Peyer's patch (tissue), 4 donors: ENCODE measurements around the gene DUT. TPM values are rescaled to one million over a fixed set of nuclear protein-coding genes. Genes with fewer than 3 reads are reported as not detected.

Experiments used
- DNase-seq, 3 donors: peaks; one replicate each; pipeline ENCODE4 v3.0.0-alpha.2; 2017 to 2019
- H3K27ac ChIP-seq, 4 donors: fragments of 200-600 bp; sonication (generic); one replicate each; pipeline ENCODE4 v1.5.1; 2016 to 2019
- H3K27me3 ChIP-seq, 2 donors: fragments of 200-600 bp; sonication (generic); one replicate each; pipeline ENCODE4 v1.5.1; 2019
- H3K36me3 ChIP-seq, 3 donors: fragments of 200-600 bp; sonication (generic); one replicate each; pipeline ENCODE4 v1.5.1; 2016 to 2019
- H3K4me1 ChIP-seq, 4 donors: fragments of 200-600 bp; sonication (generic); one replicate each; pipeline ENCODE4 v1.5.1; 2016 to 2019
- H3K4me3 ChIP-seq, 4 donors: fragments of 200-600 bp; sonication (generic); 1 replicate in 3 of 4; 2 replicates in 1 of 4; pipeline ENCODE4 v1.5.1; 2016 to 2019; ENCODE audit warnings: mild to moderate bottlenecking in 1 of 4
- H3K9me3 ChIP-seq, 4 donors: fragments of 200-600 bp; sonication (generic); one replicate each; pipeline ENCODE4 v1.5.1; 2016 to 2019; ENCODE audit warnings: mild to moderate bottlenecking in 1 of 4
- POLR2A ChIP-seq, 2 donors: fragments of 450-650 bp; IDR thresholded peaks; one replicate each; pipeline ENCODE4 v1.5.1; 2017; ENCODE audit warnings: antibody characterized with exemption in 2 of 2, mild to moderate bottlenecking in 2 of 2, moderate library complexity in 2 of 2
- total RNA-seq, 4 donors: library from RNA; depleted of rRNA; stranded (reverse); fragments of >200 nt; gene quantifications; one replicate each; pipeline ENCODE4 v1.1.0, GENCODE V29; 2016
- TF ChIP-seq, protein P1 (sequence below), 6 experiments: fragments of 450-650 bp in 4 of 6; fragments of 200-600 bp in 2 of 6; sonication (generic) in 1 of 6; IDR thresholded peaks; one replicate each; pipeline ENCODE4 v1.5.1; 2017 to 2019; ENCODE audit warnings: antibody characterized with exemption in 6 of 6, mild to moderate bottlenecking in 3 of 6, moderate library complexity in 1 of 6

The DUT gene
- total RNA-seq, 4 donors from 2014 or later, result 13.7 to 97.4 (median 37.1) TPM

- no peak for DNase-seq
- Histone ChIP-seq H3K4me1 (no peaks in the 10 kb centered on the region), H3K36me3 (no peaks in the 10 kb centered on the region), H3K4me3 (no peak overlapping the region), H3K27ac (no peak overlapping the region), H3K9me3 (no peaks in the 10 kb centered on the region), H3K27me3 (no peaks in the 10 kb centered on the region)
- TF ChIP-seq, protein P1, sequence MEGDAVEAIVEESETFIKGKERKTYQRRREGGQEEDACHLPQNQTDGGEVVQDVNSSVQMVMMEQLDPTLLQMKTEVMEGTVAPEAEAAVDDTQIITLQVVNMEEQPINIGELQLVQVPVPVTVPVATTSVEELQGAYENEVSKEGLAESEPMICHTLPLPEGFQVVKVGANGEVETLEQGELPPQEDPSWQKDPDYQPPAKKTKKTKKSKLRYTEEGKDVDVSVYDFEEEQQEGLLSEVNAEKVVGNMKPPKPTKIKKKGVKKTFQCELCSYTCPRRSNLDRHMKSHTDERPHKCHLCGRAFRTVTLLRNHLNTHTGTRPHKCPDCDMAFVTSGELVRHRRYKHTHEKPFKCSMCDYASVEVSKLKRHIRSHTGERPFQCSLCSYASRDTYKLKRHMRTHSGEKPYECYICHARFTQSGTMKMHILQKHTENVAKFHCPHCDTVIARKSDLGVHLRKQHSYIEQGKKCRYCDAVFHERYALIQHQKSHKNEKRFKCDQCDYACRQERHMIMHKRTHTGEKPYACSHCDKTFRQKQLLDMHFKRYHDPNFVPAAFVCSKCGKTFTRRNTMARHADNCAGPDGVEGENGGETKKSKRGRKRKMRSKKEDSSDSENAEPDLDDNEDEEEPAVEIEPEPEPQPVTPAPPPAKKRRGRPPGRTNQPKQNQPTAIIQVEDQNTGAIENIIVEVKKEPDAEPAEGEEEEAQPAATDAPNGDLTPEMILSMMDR (IDR thresholded peaks at IDR 0.05), result no peak
- no peak for TF ChIP-seq POLR2A (IDR thresholded peaks at IDR 0.05)
These were observed 51.8 kb downstream of the DUT start for GRCh38 chr15:48383031-48383430.

DNA sequence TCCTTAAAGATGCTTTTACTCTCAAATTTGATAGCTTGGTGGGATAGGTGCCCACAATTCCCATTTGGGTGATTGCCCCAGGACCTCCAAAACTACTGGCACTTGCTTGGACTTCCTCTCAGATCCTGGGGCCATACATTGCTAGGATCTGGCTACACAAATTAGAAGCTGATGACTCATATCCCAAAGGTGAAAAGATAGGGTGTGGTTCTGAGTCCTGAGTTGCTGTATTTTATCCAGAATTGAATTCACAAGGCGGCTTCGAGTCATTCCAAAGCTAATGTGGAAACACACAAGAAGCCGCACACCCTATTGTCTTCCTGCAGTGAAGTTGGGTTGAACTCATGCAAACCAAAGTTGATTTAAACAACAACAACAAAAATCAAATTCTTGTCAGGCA is 53.4 kb downstream of the DUT start:
- peaks cover 0 to 4% (median 0%) of the 10 kb centered on the region in 4 donors for H3K4me1 ChIP-seq
- H3K36me3 ChIP-seq, result no peaks in the 10 kb centered on the region
- DNase-seq, result no peak
- H3K27me3 ChIP-seq, result no peaks in the 10 kb centered on the region
- TF ChIP-seq POLR2A (IDR thresholded peaks at IDR 0.05), result no peak
- TF ChIP-seq, protein P1 (IDR thresholded peaks at IDR 0.05), result no peak
- H3K27ac ChIP-seq, result no peak overlapping the region
- H3K9me3 ChIP-seq, result no peaks in the 10 kb centered on the region
- no peak overlapping the region for H3K4me3 ChIP-seq

DNA sequence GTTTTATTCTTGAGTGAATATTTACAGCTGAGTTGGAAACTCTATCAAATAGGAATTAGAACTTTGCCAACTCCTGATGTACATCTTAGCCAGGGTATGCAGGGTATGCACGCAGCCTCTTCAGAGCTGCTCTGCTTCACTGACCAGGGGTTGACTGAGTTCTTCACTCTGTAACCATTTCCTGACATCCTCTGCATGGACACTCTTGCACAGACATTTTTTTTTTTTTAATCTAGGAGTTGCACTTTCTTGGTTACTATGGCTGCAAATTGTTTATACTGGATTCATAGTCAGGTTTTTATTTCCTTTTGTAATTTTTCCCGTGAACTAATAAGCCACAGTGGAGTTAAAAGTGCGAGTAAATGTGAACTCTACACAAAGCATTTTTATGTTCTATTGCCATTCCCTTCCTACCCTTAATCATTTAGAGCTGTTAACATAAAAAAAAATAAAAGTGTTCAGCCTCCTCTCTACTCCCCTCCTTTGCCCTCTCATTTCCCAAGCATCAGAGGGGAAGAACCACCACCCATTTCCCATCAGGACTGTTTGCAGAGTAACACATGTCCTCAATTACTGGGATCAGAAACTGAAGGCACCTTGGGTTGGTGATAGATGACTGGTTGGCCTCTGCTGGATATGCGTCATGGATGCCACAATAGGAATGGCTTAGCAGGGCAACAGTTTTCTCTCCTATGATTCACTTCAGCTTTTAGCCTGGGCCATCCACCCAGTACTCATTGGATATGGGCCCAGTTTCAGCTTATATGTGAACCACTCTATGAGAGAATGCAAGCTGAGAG is 54.0 kb downstream of the DUT start:
- Histone ChIP-seq H3K27ac (no peak overlapping the region), H3K9me3 (no peaks in the 10 kb centered on the region), H3K36me3 (no peaks in the 10 kb centered on the region), H3K27me3 (no peaks in the 10 kb centered on the region), H3K4me1 (peaks cover 0 to 4% (median 0%) of the 10 kb centered on the region in 4 donors), H3K4me3 (no peak overlapping the region)
- no peak for DNase-seq
- TF ChIP-seq, protein P1 (IDR thresholded peaks at IDR 0.05), result no peak
- no peak for TF ChIP-seq POLR2A (IDR thresholded peaks at IDR 0.05)

- TF ChIP-seq POLR2A (IDR thresholded peaks at IDR 0.05), result no peak
- TF ChIP-seq, protein P1 (IDR thresholded peaks at IDR 0.05), result no peak
- Histone ChIP-seq H3K9me3 (no peaks in the 10 kb centered on the region), H3K4me3 (no peak overlapping the region), H3K4me1 (peaks cover 0 to 4% (median 0%) of the 10 kb centered on the region in 4 donors), H3K36me3 (no peaks in the 10 kb centered on the region), H3K27me3 (no peaks in the 10 kb centered on the region), H3K27ac (no peak overlapping the region)
- no peak for DNase-seq
These were observed 57.0 kb downstream of the DUT start for GRCh38 chr15:48388016-48388851.

- peaks cover 0 to 4% (median 0%) of the 10 kb centered on the region in 4 donors for H3K4me1 ChIP-seq
- no peaks in the 10 kb centered on the region for H3K27me3 ChIP-seq
- H3K4me3 ChIP-seq, result no peak overlapping the region
- no peaks in the 10 kb centered on the region for H3K9me3 ChIP-seq
- H3K36me3 ChIP-seq, result no peaks in the 10 kb centered on the region
- TF ChIP-seq, protein P1 (IDR thresholded peaks at IDR 0.05), result no peak
- no peak for TF ChIP-seq POLR2A (IDR thresholded peaks at IDR 0.05)
- DNase-seq, result no peak
- H3K27ac ChIP-seq, result no peak overlapping the region
These were observed 57.7 kb downstream of the DUT start for GRCh38 chr15:48388910-48389309.
